Measurements from ENCODE around the gene FUBP3.
"Not testable (repeated sequence)": the region's sequence is repeated elsewhere in the genome, so short reads cannot be mapped to it uniquely, and the experiment has no call there.

The FUBP3 gene

DNA sequence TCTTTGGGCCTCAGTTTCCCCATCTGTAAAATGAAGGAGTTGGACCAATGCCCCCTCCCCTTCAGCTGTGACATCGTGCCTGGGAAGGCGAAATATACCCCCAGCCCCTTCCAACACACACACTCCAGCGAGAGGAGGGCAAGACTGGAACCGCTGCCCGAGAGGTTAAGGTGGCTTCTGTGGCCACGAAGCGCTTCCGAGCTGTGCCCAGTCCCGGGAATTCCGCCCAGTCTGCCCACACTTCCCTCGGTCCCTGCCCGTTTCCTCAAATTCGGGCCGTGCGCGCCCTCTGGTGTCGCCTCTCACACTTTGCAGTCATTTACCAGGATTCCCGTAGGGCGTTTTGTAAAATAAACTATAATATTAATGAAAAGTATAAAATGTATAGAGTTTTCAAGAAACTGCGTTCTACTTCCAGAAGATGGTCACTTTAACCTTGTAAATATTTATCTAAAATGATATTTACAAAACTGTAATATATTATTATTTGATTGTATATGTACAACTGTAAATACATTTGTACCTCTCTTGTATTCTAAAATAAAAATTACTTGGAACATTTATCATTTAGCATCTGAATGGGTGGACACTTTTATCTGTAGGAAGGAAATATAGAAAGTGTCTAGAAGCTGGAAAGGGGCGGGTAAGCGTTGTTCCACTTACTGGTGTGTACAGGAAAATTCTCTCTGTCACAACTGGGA, 103.2 kb downstream of the FUBP3 start:
- DNase-seq (ENCODE audit: low read depth in 3 of 3): no peak

- no peak for DNase-seq (ENCODE audit: low read depth in 3 of 3)
These were observed 105.7 kb downstream of the FUBP3 start for GRCh38 chr9:130685104-130685503.

DNA sequence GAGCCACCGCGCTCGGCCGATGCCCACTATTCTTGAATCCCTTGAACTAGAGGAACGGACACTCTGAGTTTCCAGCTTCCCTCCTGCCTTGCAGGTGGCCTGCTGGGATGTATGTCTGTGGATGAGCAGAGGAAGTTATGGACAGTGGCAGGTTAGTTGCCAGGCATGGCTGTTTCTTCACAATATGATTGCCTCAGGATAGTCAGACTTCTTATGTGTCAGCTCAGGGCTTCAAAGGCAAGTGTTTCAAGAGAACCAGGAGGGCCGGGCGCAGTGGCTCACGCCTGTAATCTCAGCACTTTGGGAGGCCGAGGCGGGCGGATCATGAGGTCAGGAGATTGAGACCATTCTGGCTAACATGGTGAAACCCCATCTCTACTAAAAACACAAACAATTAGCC, 106.6 kb downstream of the FUBP3 start:
- DNase-seq (ENCODE audit: low read depth in 3 of 3): not testable (repeated sequence)

DNA sequence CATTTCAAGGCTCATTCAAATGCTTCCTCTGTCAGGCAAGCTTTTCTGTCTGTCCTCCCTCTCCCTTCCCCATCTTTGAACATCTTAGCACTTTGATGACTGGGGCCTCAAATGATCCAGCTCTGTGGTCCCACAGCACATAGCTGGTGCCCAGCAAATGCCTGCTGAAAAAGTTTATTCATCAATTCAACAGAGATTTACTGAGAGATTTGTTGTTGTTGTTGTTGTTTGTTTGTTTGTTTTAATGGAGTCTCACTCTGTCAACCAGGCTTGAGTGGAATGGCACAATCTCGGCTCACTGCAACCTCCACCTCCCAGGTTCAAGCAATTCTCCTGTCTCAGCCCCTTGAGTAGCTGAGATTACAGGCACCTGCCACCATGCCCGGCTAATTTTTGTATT, 108.2 kb downstream of the FUBP3 start:
- no peak for DNase-seq (ENCODE audit: low read depth in 3 of 3)
